Iris pigment epithelial cell (primary cell): ENCODE results near the gene AQP3.
"Not testable (repeated sequence)": the region's sequence is repeated elsewhere in the genome, so short reads cannot be mapped to it uniquely, and the experiment has no call there.

Experiments used
- DNase-seq: peaks from one replicate; pipeline ENCODE4 v3.0.0-alpha.2; 2011; ENCODE audit warnings: low read depth

AQP3 gene

GRCh38 chr9:33464045-33464636 is 16.7 kb upstream of the AQP3 start:
- no peak for DNase-seq

- DNase-seq: no peak
Observed at GRCh38 chr9:33463151-33463550, 15.8 kb upstream of the AQP3 start.

DNA sequence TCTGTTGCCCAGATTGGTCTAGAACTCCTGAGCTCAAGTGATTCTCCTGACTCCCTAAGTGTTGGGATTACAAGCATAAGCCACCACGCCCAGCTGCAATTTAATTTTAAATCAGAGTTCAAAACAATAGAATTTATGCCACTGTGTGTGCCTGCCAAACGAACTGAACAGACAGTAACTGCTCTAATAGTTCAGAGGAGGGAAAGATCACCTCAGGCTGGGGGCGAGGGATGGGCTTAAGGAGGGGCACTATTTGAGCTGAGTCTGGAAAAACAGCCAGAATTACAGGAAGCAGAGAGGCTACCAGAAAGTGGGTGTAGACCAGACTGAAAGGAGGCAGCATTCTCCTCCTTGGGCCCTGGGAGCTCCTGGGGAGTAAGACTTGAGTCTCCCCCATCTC is 14.1 kb upstream of the AQP3 start:
- no peak for DNase-seq

DNA sequence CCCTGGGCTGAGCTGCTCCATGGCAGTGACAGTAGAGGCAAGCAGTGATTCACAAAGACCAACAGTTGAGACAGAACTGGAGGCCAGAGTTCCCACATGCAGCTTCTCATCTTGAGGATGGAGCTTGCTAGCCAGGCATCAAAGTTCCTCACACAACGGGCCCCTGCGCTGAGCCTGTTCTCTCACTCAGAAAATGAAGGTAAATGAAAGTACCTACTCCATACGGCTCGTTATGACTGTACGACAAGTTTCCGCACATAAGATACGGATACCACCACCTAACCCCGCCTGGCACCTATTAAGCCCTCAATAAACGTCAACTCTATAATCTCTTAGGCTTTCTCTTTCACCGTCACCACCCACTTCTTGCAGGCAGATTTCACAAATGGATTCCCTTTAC is 13.5 kb upstream of the AQP3 start:
- no peak for DNase-seq

DNA sequence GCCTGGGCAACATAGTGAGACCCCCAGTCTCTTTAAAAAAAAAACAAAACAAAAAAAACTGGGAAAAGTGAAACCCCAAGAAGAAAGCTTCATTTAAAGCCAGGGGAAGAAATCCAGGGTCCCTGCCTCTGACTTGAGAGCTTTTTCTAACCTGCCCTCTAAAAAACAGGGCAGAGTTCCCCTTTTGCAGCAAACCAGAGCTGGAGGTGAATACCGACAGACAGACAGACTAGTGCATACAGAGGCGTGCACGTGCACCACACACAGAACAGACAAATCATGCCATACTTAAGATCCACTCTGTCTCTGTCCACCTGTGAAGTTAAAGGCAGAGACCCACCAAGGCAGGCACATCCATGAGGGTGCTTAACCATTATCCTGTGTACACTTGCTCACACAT is 11.7 kb upstream of the AQP3 start:
- no peak for DNase-seq

- DNase-seq: peak; percentile 42
Observed at GRCh38 chr9:33458444-33458843, 11.1 kb upstream of the AQP3 start.

GRCh38 chr9:33455945-33456344 is 8.6 kb upstream of the AQP3 start:
- DNase-seq: no peak

GRCh38 chr9:33455456-33455855 is 8.1 kb upstream of the AQP3 start:
- DNase-seq: not testable (repeated sequence)

DNA sequence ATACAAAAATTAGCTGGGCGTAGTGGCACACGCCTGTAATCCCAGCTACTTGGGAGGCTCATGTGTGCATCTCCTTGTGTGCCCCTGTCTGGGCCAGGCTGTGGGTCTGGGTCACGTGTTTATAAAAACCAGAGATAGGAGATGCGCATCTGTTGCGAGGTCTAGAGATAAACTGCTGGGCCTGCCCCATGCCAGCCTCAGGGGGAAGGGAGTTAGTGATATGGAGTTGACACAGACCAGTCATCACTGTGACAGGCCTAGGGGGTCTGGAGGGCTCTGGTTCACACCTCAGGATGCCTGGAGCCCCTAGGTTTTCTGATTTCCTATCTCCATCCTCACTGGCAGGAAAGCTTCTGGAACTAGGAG is 7.3 kb upstream of the AQP3 start:
- not testable (repeated sequence) for DNase-seq

- no peak for DNase-seq
Observed at GRCh38 chr9:33453999-33454660, 6.7 kb upstream of the AQP3 start.

- DNase-seq: no peak
Observed at GRCh38 chr9:33453286-33453860, 6.0 kb upstream of the AQP3 start.

GRCh38 chr9:33452828-33453271 is 5.5 kb upstream of the AQP3 start:
- peak; percentile 87 for DNase-seq

- DNase-seq: no peak
Observed at GRCh38 chr9:33450621-33451146, 3.3 kb upstream of the AQP3 start.

DNA sequence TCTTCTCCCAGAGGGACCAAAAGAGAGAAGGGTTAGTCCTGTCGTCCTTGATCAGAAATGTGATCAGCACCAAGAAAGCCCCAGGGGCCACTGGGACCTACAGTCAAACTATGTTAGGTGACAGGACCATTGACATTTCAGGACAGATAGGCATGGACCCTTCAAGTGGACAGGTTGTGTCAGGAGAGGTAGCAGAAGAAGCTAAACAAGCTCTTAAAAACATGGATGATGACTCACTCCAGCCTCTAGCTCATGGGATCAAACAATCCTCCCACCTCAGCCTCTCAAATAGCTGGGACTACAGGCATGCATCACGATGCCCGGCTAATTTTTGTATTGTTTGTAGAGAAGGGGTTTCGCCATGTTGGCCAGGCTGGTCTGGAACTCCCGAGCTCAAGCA is 2.3 kb upstream of the AQP3 start:
- DNase-seq: no peak

DNA sequence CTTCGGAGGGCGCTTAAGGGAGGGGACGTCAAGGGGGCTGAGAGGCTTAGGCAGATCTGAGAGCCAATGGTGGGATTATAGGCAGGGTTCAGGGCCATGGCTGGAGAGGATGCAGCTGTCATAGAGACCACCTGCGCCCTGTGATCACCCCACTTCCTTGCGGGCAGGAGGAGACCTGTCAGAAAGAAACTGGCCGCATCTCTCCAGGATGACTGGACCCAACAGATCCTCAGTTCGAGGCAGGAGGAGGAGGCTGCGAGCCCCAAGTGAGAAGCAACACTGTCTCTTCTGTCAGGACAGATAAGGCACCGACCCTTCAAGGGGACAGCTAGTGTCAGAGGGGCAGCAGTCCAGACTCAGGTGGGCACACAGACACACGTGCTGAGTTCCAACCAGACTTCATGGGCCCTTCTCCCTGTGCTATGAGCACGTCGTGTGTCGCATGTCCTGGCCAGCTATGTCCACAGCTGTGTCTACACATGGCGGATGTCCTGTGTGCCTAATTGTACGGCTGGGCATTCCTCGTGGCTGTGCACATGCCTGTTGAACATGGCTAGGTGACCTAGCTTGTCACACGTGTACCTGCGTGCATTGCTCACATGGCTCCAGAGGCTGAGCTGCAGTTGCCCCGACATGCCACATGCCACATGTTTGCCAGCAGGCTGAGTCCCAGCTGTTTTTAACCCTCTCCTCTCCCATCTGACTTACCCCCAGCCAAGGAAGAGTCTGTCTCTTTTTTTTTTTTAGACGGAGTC is 583 bp upstream of the AQP3 start:
- no peak for DNase-seq

DNA sequence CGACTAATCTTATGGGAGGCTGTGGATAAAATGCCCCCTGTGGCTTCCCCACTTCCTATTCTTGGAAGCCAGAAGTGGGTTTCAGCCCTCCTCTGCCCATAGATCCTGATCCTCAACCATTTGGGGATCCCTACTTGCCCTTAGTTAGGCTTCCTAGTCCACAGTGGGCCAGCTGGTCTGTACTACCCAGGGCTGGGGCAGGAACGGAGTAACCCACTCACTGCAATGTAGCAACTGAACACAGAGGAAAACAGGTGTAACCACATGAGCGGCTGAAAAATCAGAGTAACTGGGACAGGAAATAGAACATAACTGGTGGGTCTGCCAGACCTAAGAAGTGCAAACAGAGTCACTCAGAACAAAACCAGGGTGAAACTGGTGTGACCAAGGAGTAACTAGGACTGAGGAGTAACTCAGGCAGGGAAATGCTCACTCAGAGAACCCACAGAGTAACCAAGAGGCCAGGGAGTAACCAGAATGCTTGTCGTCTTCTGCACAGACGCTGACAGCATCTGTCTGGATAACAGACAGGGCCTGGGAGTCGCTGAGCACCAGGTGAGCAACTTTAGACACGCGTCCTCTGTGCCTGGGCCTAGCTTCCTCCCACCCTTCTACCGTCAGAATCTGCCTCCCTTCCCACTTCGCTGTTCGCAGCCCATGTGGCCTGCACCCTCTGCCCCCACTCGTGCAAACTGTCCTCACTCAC is 1.0 kb downstream of the AQP3 start:
- no peak for DNase-seq

DNA sequence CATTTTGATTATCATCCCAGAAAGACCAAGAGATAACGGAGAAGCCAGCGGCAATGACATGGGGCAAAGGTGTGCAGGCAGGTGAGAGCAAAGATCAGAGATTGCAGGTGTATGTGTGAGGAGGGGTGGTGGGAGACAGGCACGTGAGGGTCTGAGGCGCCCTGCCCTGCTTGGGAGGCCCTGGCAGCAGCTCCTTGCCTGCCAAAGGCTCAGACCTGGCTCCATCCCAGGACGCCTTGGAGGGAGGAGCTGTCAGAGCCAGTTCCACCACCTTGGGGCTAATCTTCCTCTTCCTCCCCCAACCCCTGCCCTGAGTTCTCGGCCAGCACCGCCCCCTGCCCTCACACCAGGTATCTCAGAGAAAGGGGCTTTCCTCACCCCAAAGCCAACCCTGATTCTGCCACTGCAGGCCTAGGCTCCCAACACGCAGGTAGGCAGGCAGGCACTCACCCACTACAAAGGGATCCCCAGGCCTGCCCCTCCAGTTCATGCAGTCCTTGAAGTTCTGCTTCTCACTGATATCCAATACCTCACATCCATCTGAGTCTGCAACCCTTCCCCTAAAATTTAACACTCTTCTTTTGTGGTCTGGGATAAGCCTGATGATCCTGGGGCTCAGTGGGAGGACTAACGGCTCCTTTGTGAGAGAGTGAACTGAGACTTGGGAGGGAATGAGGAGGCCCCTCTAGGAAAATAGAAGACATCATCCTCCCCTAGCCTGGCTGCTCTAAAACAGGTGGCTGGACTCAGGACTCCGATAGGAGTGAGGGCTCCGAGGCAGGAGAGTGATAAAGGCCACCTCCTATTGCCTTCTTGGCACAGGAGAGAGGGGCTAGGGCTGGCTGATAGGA is 1.8 kb downstream of the AQP3 start:
- DNase-seq: no peak

DNA sequence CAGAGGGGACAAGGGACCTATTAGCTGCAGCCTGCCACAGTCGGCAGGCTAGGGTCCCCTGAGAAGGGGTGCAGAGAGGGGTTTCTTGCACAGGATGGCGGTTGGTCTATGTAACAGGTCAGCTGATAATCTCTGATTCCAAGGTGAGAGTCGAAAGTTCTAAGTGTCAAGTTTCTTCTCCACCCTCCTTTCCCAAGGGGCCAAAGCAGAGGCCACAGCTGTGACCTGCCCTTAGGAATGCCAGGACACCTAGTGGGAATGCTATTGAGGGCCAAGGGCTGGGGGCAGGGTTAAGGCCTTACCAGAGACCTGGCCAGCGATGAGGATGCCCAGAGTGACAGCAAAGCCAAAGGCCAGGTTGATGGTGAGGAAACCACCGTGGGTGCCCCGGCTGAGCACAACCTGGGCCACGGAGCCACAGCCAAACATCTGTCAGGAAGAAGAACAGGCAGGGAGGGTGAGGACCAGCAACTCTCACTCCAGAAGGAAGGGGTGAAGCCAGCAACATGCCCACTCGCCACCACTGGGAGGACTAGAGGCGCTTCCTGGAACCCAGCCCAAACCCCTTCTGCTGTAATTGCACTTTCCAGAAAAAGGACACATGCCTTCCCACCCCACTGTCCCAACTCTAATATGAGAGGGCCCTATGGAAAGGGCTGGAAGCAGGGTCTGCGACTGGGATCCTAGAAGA is 3.8 kb downstream of the AQP3 start:
- no peak for DNase-seq

GRCh38 chr9:33443047-33443446 is 4.3 kb downstream of the AQP3 start:
- peak; percentile 36 for DNase-seq

- no peak for DNase-seq
Observed at GRCh38 chr9:33442125-33442524, 5.3 kb downstream of the AQP3 start.

DNA sequence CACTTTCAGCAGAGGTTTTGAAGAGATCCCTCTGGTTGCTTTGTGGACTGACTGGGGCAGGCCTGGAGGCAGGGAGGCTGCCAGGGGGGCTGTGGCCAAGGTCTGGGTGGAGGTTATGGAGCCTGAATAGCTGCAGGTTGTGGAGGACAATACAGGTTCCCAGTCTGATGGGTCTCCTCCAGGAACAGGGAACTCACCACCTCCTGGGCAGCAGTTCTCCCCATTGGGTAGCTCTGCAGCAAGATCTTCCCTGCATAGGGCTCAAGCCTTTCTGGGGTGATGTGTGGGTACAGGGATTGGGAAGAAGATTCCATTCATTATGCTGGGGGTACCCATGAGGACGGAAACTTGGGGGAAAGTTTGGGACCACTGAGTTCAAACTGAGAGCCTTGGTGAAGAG is 6.8 kb downstream of the AQP3 start:
- no peak for DNase-seq
